Measurements from ENCODE around the gene KIF19. TPM values are rescaled to one million over a fixed set of nuclear protein-coding genes. Genes with fewer than 3 reads are reported as not detected.

KIF19 gene
- total and polyA plus RNA-seq, 2 of the 8 experiments (the other 6 are each of a cell fraction or from before 2014, with no cell fraction given), result 0.52 to 0.77 TPM

DNA sequence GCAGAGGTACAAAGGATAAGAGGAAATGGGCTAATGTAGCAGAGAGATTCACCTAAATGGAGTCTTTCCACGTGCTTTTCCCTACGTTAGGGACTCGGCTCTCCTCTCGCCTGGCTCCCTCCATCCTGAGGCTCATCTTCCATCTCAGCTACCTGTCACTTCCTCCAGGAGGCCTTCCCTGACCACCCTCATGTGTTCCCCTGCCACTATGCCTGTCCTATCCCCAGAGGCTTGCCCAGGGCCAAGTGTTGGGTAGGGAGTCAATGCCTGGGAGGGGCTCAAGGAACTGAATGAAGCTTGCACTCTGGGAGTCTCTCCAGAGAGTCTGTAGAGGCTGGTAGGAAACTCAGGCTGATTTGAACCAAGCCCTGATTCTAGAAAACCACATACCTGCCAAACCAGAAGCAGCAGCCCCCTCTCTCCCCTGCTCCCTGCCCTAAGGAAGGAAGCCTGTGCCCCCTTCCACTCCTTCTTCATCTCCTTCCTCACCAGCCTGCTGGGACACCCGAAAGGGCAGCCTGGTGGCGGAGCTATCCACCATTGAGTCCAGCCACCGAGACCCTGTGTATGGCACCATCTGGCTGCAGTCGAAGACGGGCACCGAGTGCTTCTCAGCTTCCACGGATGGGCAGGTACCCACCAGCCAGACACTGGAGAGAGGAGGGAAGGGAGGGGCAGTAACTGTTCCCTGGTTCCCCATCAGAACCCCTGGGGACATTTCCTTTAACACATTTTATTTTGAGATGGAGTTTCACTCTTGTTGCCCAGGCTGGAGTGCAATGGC is 26.6 kb upstream of the KIF19 start:
- Histone ChIP-seq H3K4ac (replicated peaks; ENCODE audit: insufficient read length, low read depth, low read length) (no peak overlapping the region), H2AK5ac (ENCODE audit: low read depth, low read length) (no peak overlapping the region), H2BK15ac (ENCODE audit: low read length) (no peak overlapping the region), H3K9ac (replicated peaks in 1 of 4; ENCODE audit: extremely low read depth in 1 of 4, low read depth in 3 of 4, low read length in 3 of 4) (no peak overlapping the region), H4K5ac (ENCODE audit: insufficient read length, low read depth, low read length) (no peak overlapping the region), H3K18ac (ENCODE audit: extremely low read depth, low read length) (no peak overlapping the region), H3K23ac (ENCODE audit: insufficient read length) (no peak overlapping the region), H3K4me1 (replicated peaks in 1 of 4; ENCODE audit: control insufficient read depth in 3 of 4, insufficient read depth in 4 of 4, low read length in 3 of 4) (no peaks in the 10 kb centered on the region), H3K79me2 (ENCODE audit: control insufficient read depth in 1 of 2, insufficient read depth in 2 of 2, low read length in 2 of 2) (no peaks in the 10 kb centered on the region), H3K9me3 (ENCODE audit: insufficient read depth in 2 of 2, low read depth in 1 of 2, low read length in 1 of 2) (no peaks in the 10 kb centered on the region), H2BK5ac (ENCODE audit: low read depth, low read length) (no peak overlapping the region), H3K23me2 (ENCODE audit: low read depth, low read length) (no peaks in the 10 kb centered on the region), H2AFZ (ENCODE audit: low read length) (peak overlapping the region; percentile 17; the same call in 1 of the 2 replicates), H4K8ac (ENCODE audit: extremely low read depth, insufficient read depth, low read length) (no peak overlapping the region), H3K4me2 (ENCODE audit: insufficient read depth in 1 of 2, low read depth in 2 of 2, low read length in 2 of 2) (no peak overlapping the region), H3K79me1 (ENCODE audit: low read depth, low read length) (no peaks in the 10 kb centered on the region), H4K20me1 (replicated peaks in 1 of 2; ENCODE audit: control insufficient read depth in 1 of 2, insufficient read depth in 2 of 2, low read length in 2 of 2) (no peaks in the 10 kb centered on the region), H3K27me3 (replicated peaks in 1 of 4; ENCODE audit: control insufficient read depth in 3 of 4, extremely low read depth in 1 of 4, insufficient read depth in 3 of 4, low read length in 3 of 4) (no peaks in the 10 kb centered on the region; a peak in 1 of 7 replicates), H3K27ac (ENCODE audit: low read depth, low read length) (no peak overlapping the region), H2BK20ac (ENCODE audit: low read length) (no peak overlapping the region), H3K56ac (replicated peaks; ENCODE audit: insufficient read length, low read depth, low read length) (no peak overlapping the region), H3K36me3 (ENCODE audit: control insufficient read depth in 2 of 4, insufficient read depth in 4 of 4, low read length in 3 of 4) (no peaks in the 10 kb centered on the region), H2BK120ac (replicated peaks; ENCODE audit: low read depth, low read length) (no peak overlapping the region), H2BK12ac (ENCODE audit: low read depth, low read length) (no peak overlapping the region), H4K91ac (replicated peaks; ENCODE audit: insufficient read length, low read length) (no peak overlapping the region), H3K4me3 (ENCODE audit: extremely low read depth in 1 of 4, insufficient read depth in 2 of 4, low read depth in 3 of 4, low read length in 4 of 4) (no peak overlapping the region), H3K14ac (ENCODE audit: insufficient read length) (no peak overlapping the region)
- ChIA-PET POLR2A (ENCODE audit: partially characterized antibody) (interaction anchor here (1.6 to 1.7 kb wide), 2 partner anchors 14 to 88 kb away, joined by 4 to 5 read pairs; no protein-coding TSS in a partner anchor), CTCF (ENCODE audit: partially characterized antibody) (interaction anchor here (0.5 to 8.6 kb wide), 27 partner anchors 8 to 267 kb away, joined by 3 to 114 read pairs (median 4); partner anchors contain the start of genes BTBD17, CD300H, CD300LB and TTYH2)
- TF ChIP-seq, protein P1, sequence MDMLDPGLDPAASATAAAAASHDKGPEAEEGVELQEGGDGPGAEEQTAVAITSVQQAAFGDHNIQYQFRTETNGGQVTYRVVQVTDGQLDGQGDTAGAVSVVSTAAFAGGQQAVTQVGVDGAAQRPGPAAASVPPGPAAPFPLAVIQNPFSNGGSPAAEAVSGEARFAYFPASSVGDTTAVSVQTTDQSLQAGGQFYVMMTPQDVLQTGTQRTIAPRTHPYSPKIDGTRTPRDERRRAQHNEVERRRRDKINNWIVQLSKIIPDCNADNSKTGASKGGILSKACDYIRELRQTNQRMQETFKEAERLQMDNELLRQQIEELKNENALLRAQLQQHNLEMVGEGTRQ (IDR thresholded peaks at IDR 0.05; ENCODE audit: low read length), result no peak
- TF ChIP-seq NANOG (IDR thresholded peaks at IDR 0.05; ENCODE audit: insufficient read depth, low read depth, low read length, poor library complexity, severe bottlenecking) (no peak), GTF2F1 (IDR thresholded peaks at IDR 0.05; ENCODE audit: borderline replicate concordance, low read depth, low read length) (no peak), CBX8 (IDR thresholded peaks at IDR 0.05; ENCODE audit: borderline replicate concordance, low read depth, low read length) (no peak), POU5F1 (IDR thresholded peaks at IDR 0.05; ENCODE audit: low read depth, low read length) (no peak), SIX5 (IDR thresholded peaks at IDR 0.05; ENCODE audit: low read depth, low read length) (no peak), CHD2 (IDR thresholded peaks at IDR 0.05; ENCODE audit: low read length) (no peak)
- TF ChIP-seq, protein P2, sequence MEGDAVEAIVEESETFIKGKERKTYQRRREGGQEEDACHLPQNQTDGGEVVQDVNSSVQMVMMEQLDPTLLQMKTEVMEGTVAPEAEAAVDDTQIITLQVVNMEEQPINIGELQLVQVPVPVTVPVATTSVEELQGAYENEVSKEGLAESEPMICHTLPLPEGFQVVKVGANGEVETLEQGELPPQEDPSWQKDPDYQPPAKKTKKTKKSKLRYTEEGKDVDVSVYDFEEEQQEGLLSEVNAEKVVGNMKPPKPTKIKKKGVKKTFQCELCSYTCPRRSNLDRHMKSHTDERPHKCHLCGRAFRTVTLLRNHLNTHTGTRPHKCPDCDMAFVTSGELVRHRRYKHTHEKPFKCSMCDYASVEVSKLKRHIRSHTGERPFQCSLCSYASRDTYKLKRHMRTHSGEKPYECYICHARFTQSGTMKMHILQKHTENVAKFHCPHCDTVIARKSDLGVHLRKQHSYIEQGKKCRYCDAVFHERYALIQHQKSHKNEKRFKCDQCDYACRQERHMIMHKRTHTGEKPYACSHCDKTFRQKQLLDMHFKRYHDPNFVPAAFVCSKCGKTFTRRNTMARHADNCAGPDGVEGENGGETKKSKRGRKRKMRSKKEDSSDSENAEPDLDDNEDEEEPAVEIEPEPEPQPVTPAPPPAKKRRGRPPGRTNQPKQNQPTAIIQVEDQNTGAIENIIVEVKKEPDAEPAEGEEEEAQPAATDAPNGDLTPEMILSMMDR (IDR thresholded peaks at IDR 0.05; ENCODE audit: control extremely low read depth in 1 of 3, insufficient read depth in 1 of 3, low read depth in 1 of 3, low read length in 3 of 3), result no peak
- DNase-seq (ENCODE audit: low read depth in 1 of 2, low spot score in 2 of 2) (no peak), FAIRE-seq (no peak)
- 88% methylated on average over 10 of the region's 11 CpGs; no CpG with 5 or more reads in 1 of the 2 experiments for WGBS, 2 experiments (ENCODE audit: extremely low coverage in 1 of 2, insufficient coverage in 1 of 2, insufficient read length in 1 of 2, insufficient replicate concordance in 2 of 2, low coverage in 1 of 2, low lambda C conversion rate in 2 of 2, missing lambda C conversion rate in 1 of 2)

Measured in H1 (cell line).